ENCODE results near the gene CCL20.

CCL20 gene

GRCh38 chr2:227799202-227799601 lies 14.4 kb upstream of the CCL20 start:
- in situ Hi-C loops (cut with MboI; ENCODE audit: low sequenced_read_pairs): no loop called here

DNA sequence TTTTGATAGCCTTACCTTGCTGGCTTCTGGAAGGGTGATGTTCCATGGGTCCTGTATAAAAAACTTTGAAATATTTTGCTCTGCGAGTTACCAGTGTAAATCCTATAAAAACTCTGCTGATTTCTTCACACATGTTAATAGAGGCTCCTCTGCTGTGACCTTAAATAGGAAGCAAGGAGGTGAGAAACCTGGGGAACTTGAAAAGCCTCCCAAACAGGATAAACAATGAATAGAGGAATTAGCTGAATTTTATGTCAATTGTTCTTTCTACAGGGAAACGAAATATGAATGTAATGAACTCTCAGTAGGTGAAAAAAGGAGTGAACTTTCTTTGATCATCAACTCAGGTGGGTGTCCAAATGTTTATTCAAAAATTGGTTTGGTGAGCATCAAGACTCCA lies 10.8 kb upstream of the CCL20 start:
- in situ Hi-C loops (cut with MboI; ENCODE audit: low sequenced_read_pairs): no loop called here

DNA sequence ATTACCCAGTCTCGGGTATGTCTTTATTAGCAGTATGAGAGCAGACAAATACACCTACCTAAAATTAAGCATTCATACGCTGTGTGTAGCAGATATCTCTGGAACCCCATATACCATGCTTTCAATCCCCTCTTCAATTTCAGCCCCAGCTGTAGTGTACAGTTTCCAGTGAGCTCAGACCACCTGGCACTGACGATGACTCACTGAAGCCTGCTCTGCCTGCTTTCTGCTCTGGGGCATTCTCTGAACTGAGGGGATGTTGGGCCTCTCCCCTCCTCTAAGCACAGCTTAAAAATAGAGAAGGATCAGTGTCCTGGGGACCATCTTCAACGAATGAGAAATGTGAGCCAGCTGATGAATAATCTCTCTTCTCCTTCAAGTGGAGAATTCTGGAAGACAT lies 8.7 kb upstream of the CCL20 start:
- in situ Hi-C loops (cut with MboI; ENCODE audit: low sequenced_read_pairs): no loop called here

GRCh38 chr2:227805578-227805977 lies 8.1 kb upstream of the CCL20 start:
- in situ Hi-C loops (cut with MboI; ENCODE audit: low sequenced_read_pairs): no loop called here

DNA sequence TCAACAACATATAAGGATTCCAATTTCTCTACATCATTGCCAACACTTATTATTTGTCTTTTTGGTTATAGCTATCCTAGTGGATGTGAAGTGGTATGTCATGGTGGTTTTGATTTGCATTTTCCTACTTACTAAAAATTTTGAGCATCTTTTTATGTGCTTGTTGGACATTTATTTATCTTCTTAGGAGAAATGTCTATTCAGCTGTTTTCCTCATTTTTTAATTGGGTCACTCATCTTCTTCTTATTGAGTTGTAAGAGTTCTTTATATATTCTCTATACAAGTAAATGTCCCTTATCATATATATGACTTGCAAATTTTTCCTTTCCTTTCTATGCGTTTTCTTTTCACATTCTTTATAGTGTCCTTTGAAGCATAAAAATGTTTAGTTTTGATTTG lies 4.7 kb upstream of the CCL20 start:
- in situ Hi-C loops (cut with MboI; ENCODE audit: low sequenced_read_pairs): no loop called here

DNA sequence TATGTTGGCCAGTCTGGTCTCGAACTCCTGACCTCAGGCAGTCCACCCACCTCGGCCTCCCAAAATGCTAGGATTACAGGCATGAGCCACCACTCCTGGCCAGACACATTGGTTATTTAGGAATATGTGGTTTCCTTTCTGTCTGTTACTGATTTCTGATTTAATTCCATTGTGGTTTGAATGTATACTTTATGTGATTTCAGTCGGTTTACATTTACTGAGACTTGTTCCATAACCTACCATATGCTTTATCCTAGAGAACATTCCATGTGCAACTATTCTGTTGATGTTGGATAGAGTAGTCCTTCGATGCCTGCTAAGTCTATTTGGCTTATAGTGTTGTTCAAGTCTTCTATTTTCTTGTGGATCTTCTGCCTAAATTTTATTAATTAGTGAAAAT lies 1.6 kb upstream of the CCL20 start:
- in situ Hi-C loops (cut with MboI; ENCODE audit: low sequenced_read_pairs): no loop called here

- in situ Hi-C loops (cut with MboI; ENCODE audit: low sequenced_read_pairs): no loop called here
Measured at GRCh38 chr2:227813229-227813561, 447 bp upstream of the CCL20 start.

- in situ Hi-C loops (cut with MboI; ENCODE audit: low sequenced_read_pairs): no loop called here
Measured at GRCh38 chr2:227815066-227815465, 1.4 kb downstream of the CCL20 start.

DNA sequence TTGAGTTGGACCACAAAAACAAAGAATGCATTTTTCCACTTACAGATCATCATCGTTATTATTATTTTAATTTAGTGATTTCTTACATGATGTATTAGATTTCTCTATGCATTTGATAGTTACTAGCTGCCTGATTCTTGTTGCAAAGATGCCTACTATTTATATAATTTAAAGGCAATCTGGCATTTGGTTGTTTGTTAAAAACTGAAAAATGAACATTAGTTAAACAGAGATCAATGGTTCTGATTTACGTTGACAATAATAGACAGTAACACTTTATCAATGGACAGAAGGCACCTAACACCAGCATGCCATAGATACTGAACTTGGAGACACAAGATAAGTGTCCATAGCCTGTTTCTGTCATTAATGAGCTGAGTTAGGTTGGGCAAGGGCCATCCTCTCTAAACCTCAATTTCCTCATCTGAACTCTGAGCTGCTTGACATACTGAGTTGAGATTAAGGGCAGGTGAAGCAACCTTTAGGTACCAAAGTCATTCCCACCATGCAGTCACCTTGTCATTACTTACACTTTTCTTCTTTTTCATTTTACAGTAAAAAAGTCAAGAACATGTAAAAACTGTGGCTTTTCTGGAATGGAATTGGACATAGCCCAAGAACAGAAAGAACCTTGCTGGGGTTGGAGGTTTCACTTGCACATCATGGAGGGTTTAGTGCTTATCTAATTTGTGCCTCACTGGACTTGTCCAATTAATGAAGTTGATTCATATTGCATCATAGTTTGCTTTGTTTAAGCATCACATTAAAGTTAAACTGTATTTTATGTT lies 3.1 kb downstream of the CCL20 start:
- in situ Hi-C loops (cut with MboI; ENCODE audit: low sequenced_read_pairs): no loop called here

GRCh38 chr2:227817336-227817735 lies 3.7 kb downstream of the CCL20 start:
- in situ Hi-C loops (cut with MboI; ENCODE audit: low sequenced_read_pairs): no loop called here

DNA sequence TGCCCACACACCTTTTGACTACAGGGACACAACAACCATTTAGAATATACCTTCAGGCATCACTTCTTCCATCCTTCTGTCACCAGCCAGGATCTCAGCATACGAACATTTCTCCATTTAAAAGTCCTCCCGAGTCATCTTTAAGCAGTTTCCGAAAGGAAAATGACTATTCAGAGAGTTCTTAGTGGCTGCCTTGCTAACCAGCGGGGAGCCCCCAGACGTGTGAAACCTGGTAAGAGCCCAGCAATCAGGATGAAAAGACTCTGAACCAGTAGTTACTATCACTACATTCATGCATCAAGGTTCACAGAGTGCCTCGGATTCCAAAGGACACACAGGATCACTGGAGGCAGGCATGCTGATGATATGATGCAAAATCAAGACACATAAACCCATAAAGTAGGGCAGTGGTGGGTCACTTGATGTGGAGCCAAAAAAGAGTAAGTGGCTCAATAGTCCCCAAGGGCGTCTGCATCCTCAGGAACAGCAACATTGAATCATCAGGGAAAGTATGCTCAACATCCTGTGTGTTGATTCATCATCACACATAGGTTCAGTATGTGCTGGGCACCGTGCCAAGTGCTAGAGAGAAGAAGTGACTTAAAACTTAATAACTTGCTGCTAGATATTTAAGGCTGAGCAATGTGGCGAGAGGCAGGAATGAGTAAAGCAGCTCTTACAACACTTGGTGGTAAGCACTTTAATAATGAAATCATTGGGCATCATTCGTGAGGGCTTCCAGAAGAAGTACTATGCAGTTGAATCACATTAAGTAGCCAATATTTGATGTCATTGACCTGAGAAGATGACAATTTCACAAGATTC lies 4.4 kb downstream of the CCL20 start:
- in situ Hi-C loops (cut with MboI; ENCODE audit: low sequenced_read_pairs): no loop called here

GRCh38 chr2:227818675-227819397 lies 5.2 kb downstream of the CCL20 start:
- in situ Hi-C loops (cut with MboI; ENCODE audit: low sequenced_read_pairs): no loop called here

DNA sequence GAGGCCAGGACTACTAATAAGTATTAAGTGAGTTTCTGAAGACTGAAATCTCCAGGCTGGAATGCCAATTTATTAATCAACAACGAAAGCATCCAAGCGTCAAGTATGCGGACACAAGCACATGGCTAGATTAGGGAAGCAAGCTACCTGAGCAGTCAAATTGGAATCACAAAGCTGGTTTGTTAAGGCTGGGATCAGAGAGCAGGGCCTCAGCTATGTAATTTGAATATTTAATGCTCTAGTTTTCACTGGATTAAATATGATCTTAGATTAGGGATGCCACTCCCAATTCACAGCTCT lies 5.7 kb downstream of the CCL20 start:
- in situ Hi-C loops (cut with MboI; ENCODE audit: low sequenced_read_pairs): no loop called here

- in situ Hi-C loops (cut with MboI; ENCODE audit: low sequenced_read_pairs): no loop called here
Measured at GRCh38 chr2:227821043-227821942, 7.7 kb downstream of the CCL20 start.

GRCh38 chr2:227822416-227823003 lies 8.9 kb downstream of the CCL20 start:
- in situ Hi-C loops (cut with MboI; ENCODE audit: low sequenced_read_pairs): no loop called here

- in situ Hi-C loops (cut with MboI; ENCODE audit: low sequenced_read_pairs): no loop called here
Measured at GRCh38 chr2:227823922-227824321, 10.3 kb downstream of the CCL20 start.

- in situ Hi-C loops (cut with MboI; ENCODE audit: low sequenced_read_pairs): no loop called here
Measured at GRCh38 chr2:227824711-227825110, 11.1 kb downstream of the CCL20 start.

- in situ Hi-C loops (cut with MboI; ENCODE audit: low sequenced_read_pairs): no loop called here
Measured at GRCh38 chr2:227826019-227826521, 12.4 kb downstream of the CCL20 start.

- in situ Hi-C loops (cut with MboI; ENCODE audit: low sequenced_read_pairs): no loop called here
Measured at GRCh38 chr2:227826563-227826962, 12.9 kb downstream of the CCL20 start.

DNA sequence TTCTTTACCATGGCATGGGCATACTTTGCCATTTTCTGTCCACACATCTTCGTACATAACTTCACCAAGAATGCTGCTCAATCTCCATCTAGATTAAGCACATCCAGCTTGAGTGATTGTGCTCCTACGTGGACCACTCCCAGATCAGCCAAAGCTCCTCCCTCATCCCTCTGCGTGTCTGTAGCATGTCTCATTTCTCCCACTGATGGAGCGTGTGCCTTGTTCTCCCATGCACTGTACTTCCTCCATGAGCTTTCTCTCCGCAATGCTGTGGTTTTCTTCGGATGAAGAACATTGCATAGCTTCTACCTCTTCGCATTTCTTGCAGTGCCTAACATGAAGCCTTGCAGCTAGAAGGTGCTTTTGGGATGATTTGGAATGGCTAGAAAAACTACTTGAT lies 13.5 kb downstream of the CCL20 start:
- in situ Hi-C loops (cut with MboI; ENCODE audit: low sequenced_read_pairs): no loop called here

All from hTERT RPE-1 (cell line).